CD4-positive, alpha-beta T cell treated with Interleukin-17A for 1 hour (primary cell): ENCODE data around the gene PAX7.
"Not testable (repeated sequence)": the region's sequence is repeated elsewhere in the genome, so short reads cannot be mapped to it uniquely, and the experiment has no call there.

Experiments
- DNase-seq: peaks from one replicate; pipeline ENCODE4 v3.0.0-alpha.2; 2020

The PAX7 gene

DNA sequence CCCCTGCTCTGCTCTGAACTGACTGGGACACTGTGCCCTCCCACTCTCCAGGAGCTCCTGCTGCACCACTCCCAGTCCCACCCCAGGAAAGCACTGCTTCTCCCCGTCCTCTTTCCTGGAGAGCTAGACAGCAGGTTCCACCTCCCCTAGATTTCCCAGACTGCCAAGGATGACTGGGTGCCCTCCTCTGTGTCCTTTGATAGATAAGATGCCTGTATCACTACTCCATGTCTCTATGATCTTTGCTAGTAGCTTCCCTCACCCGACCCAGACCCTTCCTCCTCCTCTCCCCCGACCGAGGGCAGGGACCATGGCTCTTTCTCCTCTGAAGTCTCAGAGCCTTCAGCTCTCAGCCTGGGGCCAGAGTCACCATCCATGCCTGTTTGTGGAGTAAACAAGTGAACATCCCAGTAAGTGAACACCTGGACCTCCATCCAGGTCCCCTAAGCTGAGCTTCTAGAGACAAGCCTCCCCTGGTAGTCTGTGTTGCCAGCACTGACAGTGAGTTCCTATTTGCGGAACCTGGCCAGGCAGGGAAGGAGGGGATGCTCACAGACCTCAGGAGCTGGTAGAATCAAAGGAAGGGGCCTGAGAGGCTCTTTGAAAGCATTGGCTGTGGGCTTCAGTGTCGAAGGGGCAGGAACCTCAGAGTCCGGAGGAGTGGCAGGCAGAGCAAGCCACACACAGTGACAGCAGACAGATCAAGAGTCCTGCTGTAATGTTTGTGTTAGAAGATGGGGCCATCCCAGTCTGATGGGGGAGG, 104.0 kb downstream of the PAX7 start:
- no peak for DNase-seq

DNA sequence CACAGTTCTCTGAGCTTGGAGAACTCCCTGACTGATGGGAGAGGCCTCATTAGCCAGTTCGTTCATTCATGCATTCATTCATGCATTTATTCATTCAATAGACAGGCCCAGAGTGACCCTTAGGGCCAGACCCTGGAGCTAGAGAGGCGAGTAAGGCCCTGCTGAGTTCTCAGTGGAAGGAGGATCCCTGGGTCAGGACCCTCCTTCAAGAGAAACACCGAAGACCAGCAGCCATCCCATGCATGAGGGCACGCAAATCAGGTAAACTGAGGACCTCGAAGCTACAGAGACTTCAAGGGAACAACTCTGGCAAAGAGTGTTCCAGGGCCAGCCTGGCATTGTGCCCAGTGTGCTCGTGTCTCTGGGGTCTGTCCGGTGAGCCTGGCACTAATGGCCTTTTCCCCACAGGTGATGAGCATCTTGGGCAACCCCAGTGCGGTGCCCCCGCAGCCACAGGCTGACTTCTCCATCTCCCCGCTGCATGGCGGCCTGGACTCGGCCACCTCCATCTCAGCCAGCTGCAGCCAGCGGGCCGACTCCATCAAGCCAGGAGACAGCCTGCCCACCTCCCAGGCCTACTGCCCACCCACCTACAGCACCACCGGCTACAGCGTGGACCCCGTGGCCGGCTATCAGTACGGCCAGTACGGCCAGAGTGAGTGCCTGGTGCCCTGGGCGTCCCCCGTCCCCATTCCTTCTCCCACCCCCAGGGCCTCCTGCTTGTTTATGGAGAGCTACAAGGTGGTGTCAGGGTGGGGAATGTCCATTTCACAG, 104.8 kb downstream of the PAX7 start:
- no peak for DNase-seq

DNA sequence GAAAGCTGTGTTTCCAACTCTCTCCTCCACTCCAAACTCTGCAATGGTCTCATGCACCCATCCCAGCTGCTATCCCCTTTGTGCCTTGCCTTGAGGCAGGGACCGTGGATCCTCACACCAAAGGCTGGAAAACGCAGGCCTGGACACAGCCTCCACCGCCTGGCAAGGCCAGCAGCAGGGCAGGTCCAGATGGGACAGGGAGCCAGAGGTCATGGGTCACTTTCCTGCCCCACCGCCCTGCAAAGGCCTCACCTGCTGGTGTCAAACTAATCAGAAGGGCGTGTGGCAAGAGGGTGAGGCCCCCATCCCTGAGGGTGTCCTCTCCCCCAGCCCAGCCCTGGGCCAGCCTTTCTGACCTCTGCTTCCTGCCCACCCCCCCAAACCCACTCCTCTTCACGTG, 106.3 kb downstream of the PAX7 start:
- DNase-seq, result no peak

DNA sequence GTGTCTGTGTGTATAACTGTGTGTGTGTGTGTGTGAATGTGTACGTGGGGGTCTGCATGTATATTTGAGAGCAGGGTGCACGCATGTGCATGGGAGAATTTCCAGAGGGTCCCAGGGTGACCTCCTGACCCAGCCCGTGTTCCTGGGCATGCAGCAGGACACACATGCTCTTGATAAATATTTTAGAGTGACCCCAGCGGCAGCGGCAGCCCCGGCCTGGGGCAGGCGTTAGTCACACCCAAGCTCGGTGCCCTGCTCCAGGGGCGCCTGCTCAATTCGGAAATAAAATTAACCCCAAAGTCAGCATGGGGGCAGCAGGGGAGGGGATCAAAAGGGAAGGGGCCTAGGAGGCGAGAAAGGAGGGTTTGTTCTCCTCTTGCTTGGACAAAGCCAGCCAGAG, 107.5 kb downstream of the PAX7 start:
- DNase-seq, result no peak

DNA sequence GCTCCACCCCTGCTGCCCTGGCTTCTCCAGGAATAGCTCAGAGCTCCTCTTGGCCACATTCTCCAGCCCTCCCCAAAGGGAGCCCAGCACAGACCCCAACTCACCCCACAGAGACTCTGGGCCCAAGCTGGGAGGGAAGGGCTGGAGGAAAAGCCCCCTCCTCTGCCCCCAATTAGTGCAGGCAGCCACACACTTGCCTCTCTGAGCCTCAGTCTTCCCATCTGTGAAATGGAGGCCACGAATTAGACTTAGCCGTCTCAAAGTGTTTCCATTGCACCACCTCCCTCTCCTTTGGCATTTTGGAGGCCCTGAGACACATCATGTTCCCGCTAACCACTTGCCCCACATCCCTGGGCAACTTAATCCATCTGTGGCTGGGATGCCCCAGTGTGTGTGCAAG, 108.0 kb downstream of the PAX7 start:
- DNase-seq, result no peak

DNA sequence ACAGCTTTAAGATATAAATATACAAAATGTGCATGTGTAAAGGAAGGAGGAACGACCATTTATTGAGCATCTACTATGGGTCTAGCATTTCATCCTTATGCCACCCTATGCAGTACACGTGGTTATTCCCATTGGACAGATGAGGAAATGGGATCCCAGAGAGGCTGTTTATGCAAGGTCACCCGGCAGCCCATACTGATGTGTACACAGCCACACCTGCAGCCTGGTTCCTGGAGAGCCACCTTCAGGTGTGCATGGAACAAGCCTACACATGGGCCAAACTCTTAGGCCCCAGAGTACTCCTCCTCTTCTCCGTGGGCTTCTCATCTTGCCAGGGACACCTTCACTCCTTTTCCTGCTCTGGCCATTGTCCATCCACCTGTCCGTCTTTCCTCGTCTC, 108.8 kb downstream of the PAX7 start:
- no peak for DNase-seq

DNA sequence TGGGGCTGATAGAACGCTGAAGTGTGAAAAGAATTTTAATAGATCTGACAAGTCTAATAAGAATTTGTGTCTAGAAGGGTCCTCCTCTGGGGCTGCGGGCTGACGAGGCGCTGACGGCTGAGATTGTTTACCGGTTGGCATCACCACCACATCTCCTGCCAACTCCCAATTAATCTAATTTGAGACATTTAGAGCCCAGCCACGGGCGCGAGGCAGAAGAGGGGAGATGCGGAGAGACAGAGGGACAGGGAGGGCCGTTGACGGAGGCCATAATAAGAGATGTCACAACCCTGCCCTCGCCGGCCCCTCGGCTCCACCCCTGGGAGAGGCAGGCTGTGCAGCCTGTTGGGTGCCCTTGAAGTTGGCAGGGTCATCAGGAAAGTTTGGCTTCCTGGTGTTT, 109.3 kb downstream of the PAX7 start:
- DNase-seq, result no peak

DNA sequence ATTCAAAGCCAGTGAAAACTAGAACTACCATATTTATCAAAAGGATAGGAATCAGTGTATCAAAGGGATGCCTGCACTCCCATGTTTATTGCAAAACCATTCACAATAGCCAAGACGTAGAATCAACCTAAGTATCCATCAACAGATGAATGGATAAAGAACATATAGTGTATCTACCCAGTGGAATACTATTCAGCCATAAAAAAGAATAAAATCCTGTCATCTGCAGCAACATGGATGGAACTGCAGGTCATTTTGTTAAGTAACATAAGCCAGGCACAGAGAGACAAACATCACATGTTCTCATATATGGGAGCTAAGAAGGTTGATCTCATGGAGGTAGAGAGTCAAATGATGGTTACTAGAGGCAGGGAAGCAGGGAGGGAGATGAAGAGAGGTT, 110.0 kb downstream of the PAX7 start:
- DNase-seq, result no peak

DNA sequence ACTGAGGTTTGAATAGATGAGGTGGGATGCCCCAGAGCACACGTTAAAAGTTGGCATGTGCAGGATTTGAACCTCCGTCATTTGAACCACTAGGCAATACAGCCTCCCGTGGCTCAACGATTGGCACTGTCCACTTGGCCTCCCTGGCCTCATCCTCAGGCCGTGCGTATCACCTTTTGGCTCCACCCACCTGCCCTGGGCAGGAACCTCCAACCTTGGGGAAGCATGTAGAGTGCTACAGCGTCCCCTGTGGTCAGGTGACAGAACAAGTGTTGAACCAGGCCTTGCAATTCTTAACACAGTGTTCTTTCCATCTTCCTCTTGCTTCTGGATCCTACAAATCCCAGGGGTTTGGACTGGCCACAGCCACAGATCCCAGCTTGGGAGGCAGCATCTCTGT, 112.6 kb downstream of the PAX7 start:
- DNase-seq, result no peak

DNA sequence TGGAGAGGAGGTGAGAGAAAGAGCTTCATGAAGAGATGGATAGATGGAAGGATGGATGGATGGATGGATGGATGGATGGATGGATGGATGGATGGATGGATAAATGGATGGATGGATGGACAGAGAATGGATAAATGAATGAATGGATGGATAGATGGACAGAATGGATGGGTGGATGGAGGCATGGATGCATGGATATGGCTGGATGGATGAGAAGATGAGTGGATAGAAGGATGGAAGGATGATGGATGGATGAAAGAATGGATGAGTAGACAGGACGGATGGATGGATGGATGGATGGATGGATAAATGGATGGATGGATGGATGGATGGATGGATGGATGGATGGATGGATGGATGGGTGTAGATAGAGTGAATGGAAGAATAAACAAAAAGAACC, 113.7 kb downstream of the PAX7 start:
- not testable (repeated sequence) for DNase-seq

DNA sequence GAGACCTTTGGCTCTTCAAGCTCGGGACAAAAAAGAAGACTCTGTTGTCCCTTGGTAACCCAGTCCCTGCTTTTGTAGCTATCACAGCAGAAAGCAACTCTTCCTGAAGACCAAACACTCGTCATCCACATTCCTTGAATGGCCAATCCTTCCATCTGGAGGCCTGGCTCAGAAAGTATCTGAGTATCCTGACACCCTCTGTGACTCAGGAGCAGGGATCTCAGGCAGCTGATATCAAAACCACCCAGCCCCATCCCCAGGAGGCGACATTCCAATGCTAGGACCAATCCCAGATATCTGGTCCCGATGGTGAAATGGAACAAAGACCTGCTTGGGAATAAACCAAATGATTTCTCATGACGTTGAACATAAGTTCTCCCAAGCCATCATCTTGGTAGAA, 116.3 kb downstream of the PAX7 start:
- DNase-seq, result no peak

DNA sequence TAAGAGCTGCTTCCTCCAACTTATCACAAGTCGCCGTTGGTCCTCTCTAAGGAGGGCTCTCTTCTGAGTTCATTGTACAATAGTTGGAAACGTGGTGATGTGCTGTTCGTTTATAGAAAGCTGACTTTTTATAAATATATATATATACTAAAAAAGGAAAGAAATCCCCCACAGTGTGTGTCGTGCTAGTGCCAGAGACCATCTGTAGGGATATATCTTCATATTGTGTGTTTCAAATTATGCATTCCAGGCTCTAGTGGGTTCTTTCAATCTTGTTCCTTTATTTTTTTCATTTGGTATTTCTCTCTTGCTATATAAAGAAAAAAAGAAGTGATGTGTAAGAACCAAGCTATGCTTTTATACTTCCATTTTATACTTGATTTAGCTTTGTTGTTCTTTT, 117.0 kb downstream of the PAX7 start:
- no peak for DNase-seq

DNA sequence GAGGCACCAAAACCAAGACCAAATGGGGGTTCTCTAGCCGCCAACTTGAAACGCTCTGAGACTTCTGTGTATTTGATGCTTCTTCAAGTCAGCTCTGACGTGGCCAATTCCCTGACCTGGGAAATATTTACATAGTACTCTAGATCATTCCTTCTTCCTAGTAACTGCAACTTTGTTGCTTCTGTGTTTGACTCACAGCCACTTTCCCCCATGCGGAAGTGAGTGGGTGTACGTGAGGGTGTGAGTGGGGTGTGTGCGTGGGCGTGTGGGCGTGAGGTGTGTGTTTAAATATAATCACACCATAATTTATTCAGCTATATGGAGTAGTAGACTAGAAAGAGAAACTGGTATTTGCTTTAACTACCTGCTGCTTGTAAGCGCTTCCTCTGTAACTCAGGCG, 117.8 kb downstream of the PAX7 start:
- DNase-seq, result no peak

DNA sequence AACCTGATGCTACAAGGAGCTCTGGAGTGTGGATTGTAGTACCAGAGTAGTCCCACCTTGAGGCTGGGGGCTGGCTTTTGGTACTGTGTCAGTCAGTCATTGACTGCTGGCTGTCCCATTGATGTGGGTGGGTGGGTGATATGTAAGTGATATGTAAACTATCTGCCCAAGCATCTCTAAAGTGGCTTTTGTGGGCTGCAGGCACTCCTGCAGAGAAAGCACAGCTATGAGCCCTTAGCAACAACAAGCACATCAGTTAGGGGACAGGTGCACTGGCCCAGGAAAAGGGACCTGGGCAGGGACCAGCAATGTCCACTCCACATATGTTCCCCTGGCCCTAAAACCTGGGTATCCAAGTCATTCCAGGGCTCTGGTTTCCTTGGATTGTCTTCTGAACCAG, 118.9 kb downstream of the PAX7 start:
- no peak for DNase-seq

DNA sequence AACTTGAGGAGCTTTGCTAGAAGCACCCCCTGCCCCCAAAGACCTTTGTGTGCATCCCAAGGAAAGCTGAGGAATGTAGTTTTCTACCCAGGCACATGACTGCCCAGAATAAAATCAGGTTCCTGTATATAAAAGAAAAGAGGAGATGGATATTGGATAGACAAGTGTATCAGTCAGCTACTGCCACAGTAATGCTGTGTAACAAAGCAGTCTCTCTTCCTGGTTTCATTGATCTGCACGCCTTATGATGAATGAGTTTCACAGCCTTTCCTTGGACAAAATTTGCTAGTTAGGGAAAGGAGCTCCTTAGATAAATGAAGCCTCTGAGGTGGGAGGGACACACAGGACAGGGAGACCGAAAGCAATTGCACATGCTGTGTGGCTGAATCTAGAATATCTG, 120.0 kb downstream of the PAX7 start:
- no peak for DNase-seq

DNA sequence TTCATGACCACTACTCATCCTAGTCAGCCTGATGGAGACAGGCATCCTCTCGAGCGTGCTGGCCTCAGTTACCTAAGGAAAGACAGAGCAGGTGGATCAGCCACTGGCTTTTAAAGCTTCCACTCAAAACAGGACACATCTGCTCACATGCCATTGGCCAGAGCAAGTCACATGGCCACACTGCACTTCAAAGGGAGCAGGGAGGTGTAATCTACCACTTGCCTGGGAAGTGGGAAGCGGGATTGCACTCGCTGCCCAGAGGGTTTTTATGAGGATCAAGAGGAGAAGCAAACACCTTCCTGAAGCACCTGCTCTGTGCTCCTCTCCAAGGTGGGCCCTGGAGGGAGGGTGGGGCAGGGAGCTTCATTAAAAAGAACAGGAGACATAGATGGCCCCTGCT, 120.8 kb downstream of the PAX7 start:
- no peak for DNase-seq

DNA sequence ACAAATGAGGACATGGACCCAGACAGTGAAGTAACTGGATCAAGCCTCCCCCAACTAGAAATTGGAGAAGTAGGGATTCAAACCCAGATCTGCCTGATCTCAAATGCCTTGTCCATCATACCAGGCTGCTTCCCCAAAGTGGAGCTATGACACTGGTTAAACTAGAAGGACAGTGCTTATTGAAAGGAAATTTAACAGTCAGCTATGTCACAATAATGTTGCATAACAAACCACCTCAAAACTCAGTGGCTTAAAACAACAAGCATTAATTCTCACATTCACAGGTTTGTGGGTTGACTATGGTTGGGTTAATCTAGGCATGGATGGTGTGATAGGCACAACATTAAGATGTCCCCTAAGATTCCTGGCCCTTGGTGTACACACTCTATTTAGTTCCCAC, 121.8 kb downstream of the PAX7 start:
- DNase-seq, result no peak

DNA sequence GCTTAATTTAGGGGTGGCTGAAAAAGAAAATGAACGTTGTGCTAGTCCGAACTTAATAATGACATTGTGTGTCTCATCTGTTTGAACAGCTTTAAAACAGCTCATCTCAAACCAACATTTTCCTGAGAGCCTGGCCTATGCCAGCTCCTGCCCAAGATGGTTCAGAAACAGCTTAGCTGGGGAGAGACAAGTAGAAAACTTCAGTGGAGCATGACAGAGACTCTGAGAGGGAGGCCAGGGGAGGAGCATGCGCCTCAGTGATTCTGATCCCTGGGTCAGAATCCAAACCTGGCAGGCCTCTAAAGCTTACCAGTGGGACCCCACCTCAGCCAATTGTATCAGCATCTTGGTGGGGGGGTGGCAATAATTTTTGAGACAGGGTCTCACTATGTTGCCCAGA, 129.5 kb downstream of the PAX7 start:
- DNase-seq, result no peak

DNA sequence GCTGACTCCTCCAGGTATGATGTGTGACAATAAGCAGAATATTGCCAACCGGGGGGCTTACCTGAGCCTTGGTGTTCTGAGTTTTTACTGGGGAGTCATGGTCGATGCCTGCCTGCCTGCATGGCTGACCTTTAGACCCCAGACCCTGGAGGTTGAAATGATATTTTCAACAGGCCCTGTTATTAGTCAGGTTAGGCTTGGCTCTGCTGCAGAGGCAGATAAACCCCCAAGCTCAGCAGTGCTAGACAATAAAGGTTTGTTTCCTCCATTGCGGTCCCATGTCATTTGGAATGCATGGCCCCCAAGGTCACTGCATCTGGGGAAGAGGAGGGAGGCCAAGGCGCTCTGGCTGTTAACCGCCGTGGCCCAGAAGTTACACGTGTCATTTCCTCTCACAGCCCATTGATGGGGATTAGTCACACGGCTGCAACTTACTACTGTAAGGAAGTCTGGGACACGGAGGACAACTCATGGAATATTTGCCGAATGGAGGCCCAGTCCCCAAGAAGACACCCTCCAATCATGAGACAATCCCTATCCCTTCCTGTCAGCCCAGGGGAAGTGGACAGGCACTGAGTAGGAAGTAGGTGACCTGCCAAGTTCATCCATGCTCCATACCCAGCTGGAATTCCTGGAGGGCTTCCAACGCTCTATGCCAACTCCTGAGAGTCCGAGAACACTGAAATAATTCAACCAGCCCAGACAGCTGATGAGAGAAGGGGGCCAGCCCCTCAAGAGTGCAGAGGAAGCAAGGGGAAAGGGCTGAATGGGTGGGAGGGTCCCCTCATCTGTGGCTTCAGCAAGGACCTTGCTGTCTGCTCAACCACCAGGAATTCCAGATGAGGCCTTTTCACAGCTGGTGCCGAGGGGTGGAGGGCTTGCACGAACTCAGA, 131.5 kb downstream of the PAX7 start:
- no peak for DNase-seq

DNA sequence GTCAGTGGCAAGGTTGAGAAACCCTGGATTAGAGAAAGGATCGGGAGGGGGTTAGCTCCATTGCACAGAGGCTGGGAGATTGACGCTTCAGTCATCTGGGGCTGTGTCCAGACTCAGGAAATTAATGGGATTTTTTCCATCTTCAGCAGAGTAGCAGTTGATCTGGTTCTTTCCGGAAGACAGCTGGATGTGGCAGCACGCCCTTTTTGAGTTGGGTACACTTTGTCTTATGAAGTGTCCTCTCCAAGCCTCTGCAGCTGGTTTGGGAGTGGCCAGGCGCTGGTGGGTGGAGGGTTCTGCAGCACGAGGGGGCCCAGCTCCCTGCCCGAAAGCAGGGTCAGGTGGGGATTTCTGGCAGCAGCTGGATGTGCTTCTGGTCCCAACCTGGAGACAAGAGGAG, 133.7 kb downstream of the PAX7 start:
- no peak for DNase-seq

DNA sequence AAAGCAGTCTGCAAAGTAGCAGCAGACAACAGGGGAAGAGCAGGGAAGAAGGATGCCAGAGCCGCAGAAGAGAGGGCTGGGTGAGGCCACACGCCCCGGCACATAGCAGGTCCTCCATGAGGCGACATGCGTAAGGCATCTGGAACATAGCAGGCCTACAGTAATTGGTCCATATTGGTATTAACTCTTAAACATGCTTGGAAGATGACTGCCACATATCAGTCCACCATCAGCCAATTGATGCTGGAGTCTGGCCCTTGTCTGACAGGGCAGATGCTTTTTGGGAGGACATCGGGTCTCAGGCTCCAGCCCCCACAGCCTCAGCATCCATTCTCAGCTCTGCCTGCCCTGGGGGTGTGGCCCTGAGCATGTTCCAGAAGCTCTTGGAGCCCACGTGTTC, 135.1 kb downstream of the PAX7 start:
- no peak for DNase-seq

DNA sequence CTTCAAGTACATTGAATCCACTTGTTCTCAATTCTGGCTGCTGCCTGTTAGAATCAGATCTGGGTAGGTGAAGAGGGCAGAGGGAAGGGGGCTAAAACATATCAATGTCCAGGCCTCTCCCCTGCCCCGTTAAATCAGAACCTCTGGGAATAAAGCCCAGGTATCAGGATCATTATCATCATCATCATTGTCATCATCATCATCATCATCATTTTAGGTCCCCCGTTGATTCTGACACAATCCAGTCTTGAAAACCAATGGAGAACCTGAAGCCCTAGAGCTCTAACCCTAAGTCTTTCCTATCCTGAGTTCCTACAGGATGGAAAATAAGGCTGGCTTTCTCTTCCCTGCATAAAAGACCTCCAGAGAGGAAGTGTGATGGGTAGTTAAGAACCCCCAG, 135.7 kb downstream of the PAX7 start:
- no peak for DNase-seq

DNA sequence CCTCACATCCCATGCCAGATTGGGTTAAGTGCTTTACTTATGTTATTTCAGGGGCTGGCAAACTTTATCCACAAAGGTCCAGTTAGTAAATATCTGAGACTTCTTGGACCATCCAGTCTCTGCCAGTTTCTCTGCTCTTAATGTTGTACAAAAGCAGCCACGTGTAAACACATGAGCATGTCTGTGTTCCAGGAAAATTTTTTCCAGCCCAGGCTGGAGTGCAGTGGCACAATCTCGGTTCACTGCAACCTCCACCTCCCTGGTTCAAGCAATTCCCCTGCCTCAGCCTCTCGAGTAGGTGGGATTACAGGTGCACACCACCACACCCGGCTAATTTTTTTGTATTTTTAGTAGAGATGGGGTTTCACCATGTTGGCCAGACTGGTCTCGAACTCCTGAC, 136.9 kb downstream of the PAX7 start:
- DNase-seq, result not testable (repeated sequence)

DNA sequence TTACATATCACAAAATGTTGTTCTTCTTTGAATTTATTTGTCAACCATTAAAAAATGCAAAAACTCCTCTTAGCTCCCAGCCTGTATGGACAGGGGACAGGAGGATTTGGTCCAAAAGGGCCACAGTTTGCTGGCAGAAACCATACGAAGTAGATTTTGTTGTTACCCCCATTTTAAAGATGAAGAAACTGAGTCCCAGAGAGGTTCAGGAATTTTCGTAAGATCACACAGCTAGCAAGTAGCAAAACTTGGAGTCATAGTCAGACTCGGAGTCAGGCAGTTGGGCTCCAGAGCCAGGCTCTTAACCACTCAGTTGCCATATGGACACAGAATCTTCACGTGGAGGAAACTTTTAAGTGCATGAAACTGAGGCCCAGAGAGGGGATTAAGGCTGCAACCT, 137.4 kb downstream of the PAX7 start:
- no peak for DNase-seq
